Rectal smooth muscle tissue (tissue), 1 donor: ENCODE data around the gene ZCWPW1.

Experiments used
- H3K27ac ChIP-seq: one replicate; pipeline ENCODE4 v1.7.0; 2013; ENCODE audit warnings: low read depth, low read length, inconsistent platforms
- H3K27me3 ChIP-seq: one replicate; pipeline ENCODE4 v1.7.0; 2013; ENCODE audit warnings: low read length; ENCODE audit not compliant: control insufficient read depth, insufficient read depth
- H3K36me3 ChIP-seq: one replicate; pipeline ENCODE4 v1.7.0; 2013; ENCODE audit warnings: low read length; ENCODE audit not compliant: control insufficient read depth, insufficient read depth
- H3K4me1 ChIP-seq: one replicate; pipeline ENCODE4 v1.7.0; 2013; ENCODE audit warnings: low read length; ENCODE audit not compliant: control insufficient read depth, insufficient read depth
- H3K4me3 ChIP-seq: one replicate; pipeline ENCODE4 v1.7.0; 2013; ENCODE audit warnings: low read length
- H3K9ac ChIP-seq: one replicate; pipeline ENCODE4 v1.7.0; 2013; ENCODE audit warnings: low read length

Gene ZCWPW1

GRCh38 chr7:100428199-100428966, at the start of gene ZCWPW1:
Gene ZCWPW1, minus strand, starts transcription at chr7:100428703. Its CDS starts 8,054 bp downstream, at chr7:100420649.
- Histone ChIP-seq H3K9ac (peak within 1 kb of the TSS; percentile 96), H3K4me3 (peak within 1 kb of the TSS; percentile 95), H3K27ac (peak within 1 kb of the TSS; percentile 100), H3K4me1 (peaks cover 6% of the 10 kb centered on the region), H3K36me3 (no peaks in the 10 kb centered on the region), H3K27me3 (no peaks in the 10 kb centered on the region)

- H3K4me3 ChIP-seq: peak overlapping the region; percentile 97
- no peaks in the 10 kb centered on the region for H3K27me3 ChIP-seq
- peaks cover 14% of the 10 kb centered on the region for H3K4me1 ChIP-seq
- H3K9ac ChIP-seq: no peak overlapping the region
- peak overlapping the region; percentile 95 for H3K27ac ChIP-seq
- peaks cover 3% of the 10 kb centered on the region for H3K36me3 ChIP-seq
These were observed 49.4 kb upstream of the ZCWPW1 start for GRCh38 chr7:100477871-100478267.

- Histone ChIP-seq H3K27me3 (no peaks in the 10 kb centered on the region), H3K27ac (peak overlapping the region; percentile 95), H3K4me3 (peak overlapping the region; percentile 97), H3K36me3 (peaks cover 3% of the 10 kb centered on the region), H3K4me1 (peaks cover 14% of the 10 kb centered on the region), H3K9ac (no peak overlapping the region)
These were observed 48.7 kb upstream of the ZCWPW1 start for GRCh38 chr7:100476903-100477870.

GRCh38 chr7:100476101-100476780, 47.7 kb upstream of the ZCWPW1 start:
- H3K9ac ChIP-seq: no peak overlapping the region
- H3K4me3 ChIP-seq: peak overlapping the region; percentile 97
- peaks cover 3% of the 10 kb centered on the region for H3K36me3 ChIP-seq
- peak overlapping the region; percentile 53 for H3K27ac ChIP-seq
- H3K4me1 ChIP-seq: peaks cover 14% of the 10 kb centered on the region
- no peaks in the 10 kb centered on the region for H3K27me3 ChIP-seq

- H3K36me3 ChIP-seq: peaks cover 6% of the 10 kb centered on the region
- peak overlapping the region; percentile 50 for H3K4me3 ChIP-seq
- H3K27ac ChIP-seq: peak overlapping the region; percentile 53
- no peaks in the 10 kb centered on the region for H3K27me3 ChIP-seq
- H3K9ac ChIP-seq: no peak overlapping the region
- peaks cover 14% of the 10 kb centered on the region for H3K4me1 ChIP-seq
These were observed 47.0 kb upstream of the ZCWPW1 start for GRCh38 chr7:100475549-100475948.

- Histone ChIP-seq H3K4me3 (no peak overlapping the region), H3K4me1 (peaks cover 15% of the 10 kb centered on the region), H3K27me3 (no peaks in the 10 kb centered on the region)
These were observed 44.5 kb upstream of the ZCWPW1 start for GRCh38 chr7:100472854-100473499.

GRCh38 chr7:100472121-100472851, 43.8 kb upstream of the ZCWPW1 start:
- Histone ChIP-seq H3K9ac (no peak overlapping the region), H3K4me1 (peaks cover 15% of the 10 kb centered on the region), H3K4me3 (no peak overlapping the region), H3K36me3 (peaks cover 6% of the 10 kb centered on the region), H3K27ac (no peak overlapping the region), H3K27me3 (no peaks in the 10 kb centered on the region)

More at GRCh38 chr7:100472854-100473499, 44.5 kb upstream of the ZCWPW1 start:
- Histone ChIP-seq H3K9ac (no peak overlapping the region), H3K36me3 (peaks cover 6% of the 10 kb centered on the region), H3K27ac (no peak overlapping the region)

- Histone ChIP-seq H3K4me3 (no peak overlapping the region), H3K27me3 (no peaks in the 10 kb centered on the region), H3K4me1 (peaks cover 10% of the 10 kb centered on the region), H3K9ac (no peak overlapping the region), H3K36me3 (peaks cover 9% of the 10 kb centered on the region), H3K27ac (no peak overlapping the region)
These were observed 42.5 kb upstream of the ZCWPW1 start for GRCh38 chr7:100471021-100471420.

- no peaks in the 10 kb centered on the region for H3K27me3 ChIP-seq
- no peak overlapping the region for H3K9ac ChIP-seq
- H3K4me3 ChIP-seq: no peak overlapping the region
- H3K4me1 ChIP-seq: peaks cover 6% of the 10 kb centered on the region
- H3K36me3 ChIP-seq: peaks cover 9% of the 10 kb centered on the region
- H3K27ac ChIP-seq: no peak overlapping the region
These were observed 40.9 kb upstream of the ZCWPW1 start for GRCh38 chr7:100469227-100470044.

GRCh38 chr7:100467638-100468373, 39.3 kb upstream of the ZCWPW1 start:
- no peak overlapping the region for H3K27ac ChIP-seq
- no peak overlapping the region for H3K4me3 ChIP-seq
- peaks cover 6% of the 10 kb centered on the region for H3K4me1 ChIP-seq
- H3K9ac ChIP-seq: no peak overlapping the region
- H3K36me3 ChIP-seq: peaks cover 6% of the 10 kb centered on the region
- no peaks in the 10 kb centered on the region for H3K27me3 ChIP-seq
